Limb (tissue), 2 donors: ENCODE results near the gene SEC11C.

Experiments used
- DNase-seq, 2 donors: peaks; one replicate each; pipeline ENCODE4 v3.0.0-alpha.2; 2016; ENCODE audit errors: extremely low spot score in 2 of 2

The SEC11C gene

GRCh38 chr18:59144483-59144882 lies 4.8 kb downstream of the SEC11C start:
- DNase-seq = no peak

- DNase-seq = no peak
These were observed 5.4 kb downstream of the SEC11C start for GRCh38 chr18:59145055-59145454.

- no peak for DNase-seq
These were observed 8.5 kb downstream of the SEC11C start for GRCh38 chr18:59148192-59148591.

- no peak for DNase-seq
These were observed 9.3 kb downstream of the SEC11C start for GRCh38 chr18:59149007-59149406.

- DNase-seq = no peak
These were observed 9.7 kb downstream of the SEC11C start for GRCh38 chr18:59149416-59149815.

- DNase-seq = no peak
These were observed 10.6 kb downstream of the SEC11C start for GRCh38 chr18:59150236-59150635.

- DNase-seq = no peak
These were observed 15.5 kb downstream of the SEC11C start for GRCh38 chr18:59155153-59155552.

GRCh38 chr18:59156316-59156715 lies 16.6 kb downstream of the SEC11C start:
- no peak for DNase-seq

- no peak for DNase-seq
These were observed 19.6 kb downstream of the SEC11C start for GRCh38 chr18:59159265-59159664.

- DNase-seq = no peak
These were observed 20.3 kb downstream of the SEC11C start for GRCh38 chr18:59159986-59160385.

GRCh38 chr18:59172664-59173249 lies 33.1 kb downstream of the SEC11C start:
- no peak for DNase-seq

- DNase-seq = no peak
These were observed 37.8 kb downstream of the SEC11C start for GRCh38 chr18:59177485-59177884.

- peak in 1 of 2 donors; percentile 10 for DNase-seq
These were observed 40.6 kb downstream of the SEC11C start for GRCh38 chr18:59180150-59180845.

- no peak for DNase-seq
These were observed 43.0 kb downstream of the SEC11C start for GRCh38 chr18:59182673-59183072.

GRCh38 chr18:59189008-59189407 lies 49.3 kb downstream of the SEC11C start:
- no peak for DNase-seq

- no peak for DNase-seq
These were observed 50.1 kb downstream of the SEC11C start for GRCh38 chr18:59189746-59190145.

GRCh38 chr18:59196161-59196725 lies 56.6 kb downstream of the SEC11C start:
- peak in 1 of 2 donors; percentile 33 for DNase-seq

- DNase-seq = no peak
These were observed 58.0 kb downstream of the SEC11C start for GRCh38 chr18:59197636-59198035.

GRCh38 chr18:59198215-59198614 lies 58.5 kb downstream of the SEC11C start:
- no peak for DNase-seq

- no peak for DNase-seq
These were observed 61.1 kb downstream of the SEC11C start for GRCh38 chr18:59200787-59201186.

GRCh38 chr18:59202258-59202820 lies 62.7 kb downstream of the SEC11C start:
- DNase-seq = no peak

- DNase-seq = no peak
These were observed 67.8 kb downstream of the SEC11C start for GRCh38 chr18:59207506-59207905.
